K562 (cell line): Measurements from ENCODE around the gene DPP8. TPM values are rescaled to one million over a fixed set of nuclear protein-coding genes. Genes with fewer than 3 reads are reported as not detected.
A peak's percentile ranks its signal among the peaks of the same experiment; 100 is the strongest.

Source experiments
- ARID1B ChIP-seq: fragments of 450-650 bp; IDR thresholded peaks from 2 replicates; pipeline ENCODE4 v1.6.1; 2016; ENCODE audit warnings: antibody characterized with exemption, mild to moderate bottlenecking, inconsistent platforms
- MEIS2 ChIP-seq: fragments of 450-650 bp; IDR thresholded peaks from 2 replicates; pipeline ENCODE4 v1.6.1; 2014; ENCODE audit warnings: mild to moderate bottlenecking; ENCODE audit not compliant: partially characterized antibody
- NFIC ChIP-seq: fragments of 450-650 bp; IDR thresholded peaks from 2 replicates; pipeline ENCODE4 v1.6.1; 2017; ENCODE audit warnings: mild to moderate bottlenecking, inconsistent platforms
- POU5F1 ChIP-seq: fragments of 150-350 bp; IDR thresholded peaks from 2 replicates; pipeline ENCODE4 v1.6.1; 2014; ENCODE audit warnings: borderline replicate concordance, low read length, low read depth, mild to moderate bottlenecking; ENCODE audit not compliant: partially characterized antibody
- STAT5A ChIP-seq: IDR thresholded peaks from 2 replicates; pipeline ENCODE4 v1.6.1; 2012; ENCODE audit warnings: low read length, inconsistent platforms, borderline replicate concordance
- SUPT5H ChIP-seq: fragments of 450-650 bp; IDR thresholded peaks from 2 replicates; pipeline ENCODE4 v1.6.1; 2016
- TARDBP ChIP-seq: fragments of 450-650 bp; IDR thresholded peaks from 2 replicates; pipeline ENCODE4 v1.6.1; 2016
- ZBTB40 ChIP-seq, 2 experiments: fragments of 450-650 bp in 1 of 2; sonication (generic) in 1 of 2; formaldehyde crosslinking in 1 of 2; IDR thresholded peaks; 2 replicates each; pipeline versions ENCODE4 v1.7.1 to v1.9.0; 2016 to 2022; ENCODE audit warnings: inconsistent platforms in 1 of 2, mild to moderate bottlenecking in 1 of 2, missing genetic modification reagents in 1 of 2
- polyA plus RNA-seq, 8 experiments: library from polyadenylated mRNA; depleted of rRNA in 4 of 8; stranded (reverse) in 5 of 8; unstranded in 3 of 8; fragments of >200 nt; fragmentation: Nextera tagmentation in 2 of 8; fragmentation: Illumina TruSeq in 1 of 8; extraction: Ambion mirVana in 2 of 8; extraction: Trizol in 1 of 8; gene quantifications; 2 replicates each; pipeline versions ENCODE4 v1.2.1 to v1.2.3, GENCODE V29; 2011 to 2014; ENCODE audit warnings: inconsistent platforms in 1 of 8, missing spikeins in 1 of 8
- total RNA-seq, 7 experiments: library from RNA; depleted of rRNA in 6 of 7; stranded (reverse); fragments of >200 nt in 6 of 7; fragmentation: Illumina TruSeq in 2 of 7; extraction: Trizol in 2 of 7; gene quantifications; 2 replicates each; pipeline versions ENCODE4 v1.2.1 to v1.2.3, GENCODE V29; 2011 to 2021; ENCODE audit warnings: low replicate concordance in 1 of 7

The DPP8 gene
- total and polyA plus RNA-seq, 9 of the 15 experiments (the other 6 are each of a cell fraction or from before 2014, with no cell fraction given): 5.5 to 36.7 (median 20.7) TPM

- TF ChIP-seq SUPT5H (0 out of 2 replicates have a peak, but pooled peaks have one; percentile 1), ARID1B (peak; percentile 4; the same call in 1 of the 2 replicates), ZBTB40 (IDR thresholded peaks at IDR 0.05) (peak; percentile 33; the same call in 1 of the 2 replicates), ZBTB40 (CRISPR knock-in tag; IDR thresholded peaks at IDR 0.05) (no peak), TARDBP (no peak), MEIS2 (peak; percentile 51), STAT5A (no peak), NFIC (no peak), POU5F1 (no peak)
Measured at GRCh38 chr15:65529762-65530317, 12.4 kb upstream of the DPP8 start (continued).
